NCI-H748 treated with DMSO at 0.1 percent for 48 hours (cell line): ENCODE results near the gene KAZALD1.

ENCODE experiments used
- DNase-seq: peaks from one replicate; lab custom pipeline; 2025; lab: John Stamatoyannopoulos, UW

Gene KAZALD1, protein sequence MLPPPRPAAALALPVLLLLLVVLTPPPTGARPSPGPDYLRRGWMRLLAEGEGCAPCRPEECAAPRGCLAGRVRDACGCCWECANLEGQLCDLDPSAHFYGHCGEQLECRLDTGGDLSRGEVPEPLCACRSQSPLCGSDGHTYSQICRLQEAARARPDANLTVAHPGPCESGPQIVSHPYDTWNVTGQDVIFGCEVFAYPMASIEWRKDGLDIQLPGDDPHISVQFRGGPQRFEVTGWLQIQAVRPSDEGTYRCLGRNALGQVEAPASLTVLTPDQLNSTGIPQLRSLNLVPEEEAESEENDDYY

DNA sequence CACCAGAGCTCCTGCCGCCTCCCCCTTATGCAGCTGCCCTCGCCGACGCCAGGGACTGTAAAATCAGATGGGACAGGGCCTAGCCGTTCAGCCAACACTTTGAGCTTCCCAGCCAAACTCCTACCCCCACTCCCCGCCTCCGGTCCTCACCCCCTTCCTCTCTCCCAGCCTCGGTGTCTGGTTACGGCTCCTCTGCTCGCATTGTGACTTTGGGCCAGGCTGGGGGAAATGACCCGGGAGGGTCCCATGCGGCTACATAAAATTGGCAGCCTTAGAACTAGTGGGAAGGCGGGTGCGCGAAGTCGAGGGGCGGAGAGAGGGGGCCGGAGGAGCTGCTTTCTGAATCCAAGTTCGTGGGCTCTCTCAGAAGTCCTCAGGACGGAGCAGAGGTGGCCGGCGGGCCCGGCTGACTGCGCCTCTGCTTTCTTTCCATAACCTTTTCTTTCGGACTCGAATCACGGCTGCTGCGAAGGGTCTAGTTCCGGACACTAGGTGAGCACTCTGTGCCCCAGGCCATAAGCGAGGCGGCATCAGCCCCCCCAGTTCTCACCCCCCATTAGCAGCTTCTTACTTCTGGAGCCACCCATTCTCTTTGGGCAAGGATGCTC, at the start of gene KAZALD1:
Gene KAZALD1, plus strand, starts transcription at position 366 of the 608 bp plus-strand sequence. CDS start 604 bp downstream, outside the sequence.
- DNase-seq: no peak

DNA sequence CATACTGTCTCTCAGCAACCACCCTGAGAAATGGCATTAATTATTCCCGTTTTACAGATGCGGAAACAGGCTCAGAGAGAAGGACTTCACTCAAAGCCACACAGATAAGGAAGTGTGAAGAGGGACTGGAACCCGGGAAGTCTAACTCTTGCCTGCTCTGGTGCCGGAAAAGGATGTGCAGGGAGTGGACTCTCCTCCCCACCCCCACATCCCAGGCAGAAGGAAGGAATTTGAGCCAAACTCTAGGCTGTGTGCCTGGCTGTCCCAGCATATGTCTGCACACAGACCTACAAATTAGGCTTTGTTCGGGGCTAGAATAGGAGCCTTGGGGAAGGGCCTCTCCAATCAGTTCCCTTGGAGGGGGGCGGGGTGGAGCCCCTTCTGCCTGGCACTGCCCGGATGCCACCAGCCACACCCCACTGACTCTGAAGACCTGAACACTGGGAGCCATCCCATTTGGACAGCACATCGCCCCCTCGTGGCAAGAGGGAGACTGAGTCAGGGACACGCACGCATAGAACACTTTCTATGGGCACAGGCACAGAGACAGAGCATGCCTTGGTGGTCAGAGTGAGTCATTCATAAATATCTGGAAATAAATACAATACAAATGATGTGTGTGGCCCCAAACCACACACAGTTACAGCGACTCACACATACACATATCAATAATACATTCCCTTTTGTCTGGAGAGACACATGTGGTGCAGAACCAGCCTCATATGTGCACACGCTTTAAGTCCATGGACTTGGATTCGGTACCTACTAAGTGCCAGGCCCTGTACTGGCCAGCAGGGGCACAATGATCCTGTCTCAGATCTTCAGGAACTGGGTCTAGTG, 49.0 kb upstream of the KAZALD1 start:
- peak; percentile 71 for DNase-seq

DNA sequence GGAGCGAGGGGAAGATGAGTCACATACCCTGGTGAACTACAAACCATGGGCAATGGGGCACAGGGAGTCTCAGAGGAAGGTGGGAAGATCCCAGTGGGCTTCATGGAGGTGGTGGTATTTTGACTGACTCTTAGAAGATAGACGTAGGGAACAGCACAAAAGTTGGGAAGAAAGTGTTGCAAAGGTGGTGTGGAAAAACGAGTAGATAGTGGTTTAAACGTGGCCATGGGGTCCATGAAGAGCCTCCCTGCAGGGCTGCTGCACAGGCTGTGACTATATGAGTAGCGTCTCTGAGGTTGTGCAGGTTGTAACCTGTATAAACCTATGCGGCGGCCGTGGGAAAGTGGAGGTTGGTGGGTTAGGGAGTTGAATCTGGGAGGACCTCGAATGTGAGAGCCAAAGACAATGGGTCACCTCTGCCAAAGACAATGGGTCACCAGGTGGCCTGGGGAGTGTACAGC, 48.4 kb upstream of the KAZALD1 start:
- DNase-seq: no peak

DNA sequence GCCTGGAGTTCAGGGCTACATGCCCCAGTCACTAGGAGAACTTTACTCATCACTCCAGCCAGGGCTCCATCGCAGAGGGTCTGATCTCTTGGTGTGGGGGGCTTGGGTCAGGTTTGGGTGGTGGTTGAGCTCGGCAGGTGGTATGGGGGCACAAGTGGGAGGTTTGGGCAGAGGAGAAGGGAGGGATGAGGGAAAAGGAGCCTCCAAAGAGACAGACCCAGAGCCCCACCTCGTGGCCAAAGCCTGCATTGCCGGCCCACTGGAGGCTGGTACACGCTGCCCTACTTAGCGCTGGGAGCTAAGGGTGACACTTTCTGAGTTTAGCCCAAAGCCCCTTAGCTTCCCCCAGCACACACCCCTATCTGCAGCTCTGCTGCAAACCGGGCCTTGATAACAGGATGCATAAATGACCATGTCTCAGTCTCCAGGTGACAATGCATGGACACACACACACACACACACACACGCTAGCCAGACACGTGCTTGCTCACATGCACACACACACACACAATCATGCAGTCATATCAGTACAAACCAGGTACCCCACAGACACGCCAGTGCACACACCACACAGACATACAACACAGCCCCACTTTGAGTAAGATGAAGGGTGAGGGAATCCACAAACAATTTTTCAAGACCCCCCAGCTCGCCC, 47.4 kb upstream of the KAZALD1 start:
- peak; percentile 9 for DNase-seq

DNA sequence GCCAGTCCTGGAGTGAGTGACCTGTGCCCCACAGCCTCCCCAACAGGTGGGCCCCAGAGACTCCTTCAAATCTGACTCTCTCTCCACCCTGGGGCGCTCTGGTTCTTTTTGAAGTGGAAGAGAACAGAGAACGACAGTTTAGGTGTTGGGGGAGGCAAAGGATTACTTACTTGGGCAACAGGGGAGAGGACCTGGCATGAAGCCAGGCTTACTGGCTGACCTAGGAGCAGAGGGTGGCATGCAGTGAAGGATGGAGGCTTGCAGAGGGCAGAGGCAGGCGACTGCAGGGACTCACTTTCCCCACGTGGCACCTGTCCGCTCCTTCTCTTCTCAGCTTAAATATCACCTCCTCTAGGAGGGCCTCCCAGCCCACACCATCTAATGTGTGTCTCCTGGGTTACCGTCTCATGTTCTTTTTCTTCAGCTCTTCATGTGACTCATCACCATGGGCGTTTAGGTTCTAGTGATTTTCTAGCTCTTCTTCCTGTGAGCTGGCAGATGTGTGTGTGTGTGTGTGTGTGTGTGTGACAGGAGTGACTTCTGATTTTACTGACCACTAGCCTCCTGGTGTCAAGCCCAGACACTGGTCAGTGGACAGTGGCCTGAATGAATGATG, 46.7 kb upstream of the KAZALD1 start:
- no peak for DNase-seq

DNA sequence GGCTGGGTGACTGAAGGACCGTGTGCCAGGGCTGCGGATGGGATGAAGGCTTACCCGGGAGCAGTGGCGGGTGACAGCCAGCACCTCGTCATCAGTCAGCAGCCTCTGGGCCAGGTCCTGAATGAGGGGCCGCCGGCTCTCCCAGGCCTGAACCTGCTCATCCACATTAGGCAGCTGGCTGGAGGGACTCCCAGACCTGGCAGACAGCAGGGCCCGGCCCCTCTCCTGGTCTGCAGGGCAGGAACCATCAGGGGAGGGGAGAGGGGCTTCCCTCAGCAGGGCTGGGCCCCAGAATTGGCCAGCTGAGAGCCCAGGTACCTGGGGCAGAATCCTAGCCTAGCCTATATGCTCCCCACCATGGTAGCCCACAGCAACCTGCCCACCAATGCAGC, 46.2 kb upstream of the KAZALD1 start:
- DNase-seq: no peak

DNA sequence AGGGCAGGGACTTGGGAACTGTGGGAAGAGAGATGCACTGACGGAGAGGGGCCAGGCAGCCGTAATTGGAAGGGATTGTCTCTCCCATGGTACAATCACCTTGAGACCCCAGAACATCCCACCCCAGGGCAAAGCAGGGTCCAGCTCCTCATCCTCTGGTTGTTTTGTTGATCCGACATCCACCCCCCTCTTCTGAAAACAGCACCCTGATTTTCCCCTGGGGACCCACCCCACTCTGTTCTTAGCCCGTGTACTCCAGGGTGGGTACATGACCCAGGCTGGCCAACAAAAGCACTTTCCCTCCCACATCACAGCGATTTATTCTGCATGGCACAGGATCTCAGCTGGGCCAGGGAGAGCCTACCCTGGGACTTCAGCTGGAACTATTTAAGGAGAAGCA, 45.0 kb upstream of the KAZALD1 start:
- no peak for DNase-seq

DNA sequence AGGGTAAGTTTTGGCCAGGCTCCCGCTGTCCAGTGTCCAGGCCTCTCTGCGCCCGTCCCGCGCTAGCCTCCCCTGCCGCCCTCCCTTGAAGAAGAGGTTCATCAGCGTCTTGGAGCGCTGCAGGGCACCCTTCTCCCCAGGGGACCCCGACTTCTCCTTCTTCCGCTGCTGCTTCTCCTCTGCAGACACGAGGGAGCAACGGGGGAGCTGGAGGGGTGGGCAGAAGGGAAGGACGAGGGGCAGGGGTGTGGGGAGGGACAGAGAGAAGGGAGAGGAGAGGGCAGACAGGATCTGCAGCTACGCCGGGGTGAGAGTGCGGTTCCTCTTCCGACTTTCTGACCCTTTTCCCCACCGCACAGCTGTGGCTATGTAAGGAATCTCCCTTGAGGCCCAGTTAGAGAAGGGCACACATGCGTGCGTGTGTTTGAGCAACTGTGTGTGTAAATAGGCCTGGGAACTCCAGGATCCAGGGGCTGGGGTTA, 43.6 kb upstream of the KAZALD1 start:
- no peak for DNase-seq

DNA sequence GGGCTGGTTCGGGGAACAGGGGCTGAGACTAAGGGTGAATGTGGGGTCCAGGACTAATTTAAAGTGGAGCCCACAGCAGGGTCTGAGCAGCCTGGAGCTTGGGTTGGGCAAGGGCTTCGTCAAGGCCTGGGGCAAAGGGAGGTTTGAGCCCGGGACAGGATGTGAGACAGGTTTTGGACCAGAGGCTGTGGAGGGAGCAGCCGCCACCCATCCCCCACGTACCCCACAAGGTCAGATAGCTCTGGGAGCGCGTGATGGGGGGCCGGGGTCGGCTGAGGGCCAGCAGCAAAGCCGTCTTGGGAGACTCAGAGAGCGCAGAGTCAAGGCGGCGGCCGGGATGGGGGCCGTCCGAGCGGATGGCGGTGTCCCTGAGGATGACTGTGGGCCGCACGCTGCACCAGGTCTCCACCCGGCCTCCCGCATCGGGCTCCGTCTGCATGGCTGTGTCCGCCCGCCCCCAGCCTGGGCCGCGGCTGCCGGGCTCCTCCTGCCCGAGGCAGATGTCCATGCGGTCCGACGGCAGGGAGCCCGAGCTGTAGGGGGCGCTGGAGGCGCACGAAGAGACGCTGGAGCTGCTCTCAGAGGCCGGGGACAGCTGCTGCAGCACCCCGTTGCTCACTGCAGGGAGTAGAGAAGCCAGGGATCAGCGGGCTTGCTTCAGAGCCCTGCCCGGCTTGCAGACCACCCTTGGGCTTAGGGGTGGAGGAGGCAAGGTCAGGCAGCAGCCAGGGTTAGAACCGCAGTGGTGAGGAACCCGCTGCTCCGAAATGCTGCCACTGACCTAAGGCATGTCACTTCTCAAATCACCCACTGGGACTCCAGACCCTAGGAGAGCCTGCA, 43.0 kb upstream of the KAZALD1 start:
- DNase-seq: peak; percentile 44

DNA sequence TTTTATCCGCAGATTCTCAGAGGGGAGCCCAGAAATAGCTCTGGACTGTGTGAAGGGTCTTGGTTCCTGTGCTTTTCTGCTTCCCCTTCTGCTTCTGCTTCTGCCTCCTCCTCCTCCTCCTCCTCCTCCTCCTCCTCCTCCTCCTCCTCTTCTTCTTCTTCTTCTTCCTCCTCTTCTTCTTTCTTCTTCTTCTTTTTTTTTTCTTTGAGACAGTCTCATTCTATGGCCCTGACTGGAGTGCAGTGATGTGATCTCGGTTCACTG, 42.4 kb upstream of the KAZALD1 start:
- DNase-seq: no peak

DNA sequence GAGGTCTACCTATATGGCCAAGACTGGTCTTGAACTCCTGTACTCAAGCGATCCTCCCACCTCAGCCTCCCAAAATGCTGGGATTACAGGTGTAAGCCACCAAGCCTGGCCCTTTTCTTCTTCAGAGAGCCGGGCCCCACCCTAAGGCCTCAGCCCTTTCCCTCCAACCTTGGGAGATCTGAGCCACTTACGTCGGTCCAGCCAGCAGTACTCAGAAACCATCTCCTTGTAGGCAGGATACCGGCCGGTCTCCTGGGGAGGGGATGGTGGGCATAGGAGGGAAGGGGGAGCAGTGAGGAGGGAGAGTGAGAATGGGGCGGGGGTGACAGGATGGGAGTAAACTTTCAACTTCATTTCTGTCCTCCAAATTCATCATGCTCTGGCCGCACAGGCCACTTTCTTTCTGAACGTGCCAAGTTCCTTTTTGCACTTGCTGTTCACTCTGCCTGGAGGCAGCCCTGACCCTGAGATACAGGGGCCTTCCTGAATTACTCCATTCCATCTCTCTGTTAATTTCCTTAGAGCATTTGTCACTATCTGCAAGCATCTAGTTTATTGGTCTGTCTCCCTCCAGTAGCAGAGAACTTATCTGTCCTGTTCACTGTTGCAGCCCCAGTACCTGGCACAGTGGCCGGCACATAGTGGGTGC, 41.2 kb upstream of the KAZALD1 start:
- DNase-seq: no peak

DNA sequence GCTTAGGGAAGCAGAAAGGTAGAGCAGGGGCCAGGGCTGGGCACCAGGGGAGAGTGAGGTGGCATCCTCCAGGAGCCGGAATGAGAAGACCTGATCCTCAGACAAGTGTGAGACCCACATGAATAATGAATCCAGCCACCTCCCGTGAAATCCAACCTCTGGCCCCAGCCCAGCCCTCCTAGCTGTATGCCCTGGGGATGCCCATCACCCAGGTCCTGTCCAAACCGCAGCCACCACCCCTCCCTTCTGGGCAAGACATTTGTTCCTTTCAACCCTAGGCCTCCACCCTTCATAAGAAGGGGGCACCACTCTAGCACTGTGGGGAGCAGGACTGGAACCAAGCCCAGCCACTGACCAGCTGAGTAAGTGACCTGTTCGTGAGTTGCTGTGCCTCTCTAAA, 40.5 kb upstream of the KAZALD1 start:
- no peak for DNase-seq

DNA sequence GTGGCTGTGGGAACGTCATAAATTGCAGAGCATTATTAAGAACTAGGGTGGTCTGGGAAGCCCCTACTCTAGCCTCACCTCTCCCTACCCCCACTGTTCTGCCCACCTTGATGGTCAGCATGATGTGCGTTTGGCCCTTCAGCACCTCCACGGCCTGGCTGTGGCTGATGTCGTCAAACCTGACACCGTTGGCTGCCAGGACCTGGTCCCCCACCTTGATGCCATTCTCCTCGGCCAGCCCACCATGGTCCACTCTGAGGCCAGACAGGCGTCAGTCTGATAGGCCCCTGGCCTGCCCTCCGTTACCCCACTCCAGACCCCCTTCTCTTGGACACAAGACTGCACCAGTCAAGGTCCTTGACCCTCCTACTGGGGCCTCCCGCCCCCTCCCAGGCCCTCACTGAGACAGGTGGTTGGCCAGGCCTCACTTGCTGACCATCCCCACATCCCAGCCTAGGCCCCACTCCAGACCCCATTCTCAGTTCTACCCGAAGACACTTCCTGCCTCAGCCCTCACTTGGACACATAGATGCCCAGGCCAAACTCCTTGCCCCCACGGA, 40.0 kb upstream of the KAZALD1 start:
- DNase-seq: no peak

DNA sequence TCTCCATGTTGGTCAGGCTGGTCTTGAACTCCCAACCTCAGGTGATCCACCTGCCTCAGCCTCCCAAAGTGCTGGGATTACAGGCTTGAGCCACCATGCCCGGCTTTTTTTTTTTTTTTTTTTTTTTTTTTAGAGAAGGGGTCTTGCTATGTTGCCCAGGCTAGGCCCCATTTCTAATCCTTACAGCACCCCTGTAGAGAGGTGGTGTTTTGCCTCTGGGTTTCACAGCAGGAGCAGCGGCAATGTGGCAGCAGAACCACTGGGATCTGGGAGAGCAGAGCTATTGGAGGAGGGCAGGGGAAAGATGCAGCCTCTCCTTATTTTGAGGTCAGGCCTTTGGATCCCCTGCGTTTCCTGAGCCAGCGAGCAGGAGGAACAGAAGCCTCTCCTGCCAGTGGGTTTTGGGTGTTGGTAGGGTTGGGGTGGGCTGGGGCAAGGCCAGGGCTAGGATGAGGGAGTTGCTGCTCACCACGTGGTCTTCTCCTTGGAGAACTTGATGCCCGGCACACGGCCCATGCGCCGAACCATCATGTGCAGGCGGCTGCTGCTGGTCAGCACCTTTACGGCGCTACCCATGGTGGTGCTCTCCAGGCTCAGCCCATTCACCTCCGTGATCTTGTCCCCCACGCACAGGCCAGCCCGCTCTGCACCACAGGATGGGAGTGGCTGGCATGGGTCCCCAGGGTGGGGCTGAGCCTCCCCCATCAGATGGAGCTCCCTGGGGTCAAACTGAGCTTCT, 38.7 kb upstream of the KAZALD1 start:
- no peak for DNase-seq

DNA sequence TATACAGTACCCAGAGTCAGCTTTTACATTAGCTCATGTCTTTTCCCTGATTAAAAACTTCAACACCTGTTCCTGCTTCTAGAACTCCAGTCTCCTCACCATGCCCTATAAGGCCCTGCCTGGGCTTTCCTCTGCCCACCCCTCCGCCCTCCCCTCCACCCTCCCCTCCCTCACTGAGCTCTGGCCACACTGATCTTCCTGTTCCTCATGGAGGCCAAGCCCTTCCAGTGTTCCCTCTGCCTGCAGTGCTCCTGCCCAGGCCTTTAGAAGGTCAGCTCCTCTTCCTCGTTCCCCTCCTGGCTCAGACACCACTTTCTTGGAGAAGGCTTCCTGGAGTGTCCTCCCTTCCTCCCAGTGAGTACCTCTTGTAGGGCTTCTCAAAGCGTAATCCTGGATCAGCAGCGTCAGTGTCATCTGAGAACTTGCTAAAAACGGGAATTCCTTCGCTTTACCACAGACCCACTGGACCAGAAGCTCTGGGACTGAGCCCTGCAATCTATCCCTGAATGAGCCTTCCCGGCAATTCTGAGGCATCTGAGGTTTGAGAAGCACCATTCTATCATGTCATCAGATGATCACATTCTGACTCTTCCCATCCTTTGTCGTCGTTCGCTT, 34.6 kb upstream of the KAZALD1 start:
- DNase-seq: no peak

DNA sequence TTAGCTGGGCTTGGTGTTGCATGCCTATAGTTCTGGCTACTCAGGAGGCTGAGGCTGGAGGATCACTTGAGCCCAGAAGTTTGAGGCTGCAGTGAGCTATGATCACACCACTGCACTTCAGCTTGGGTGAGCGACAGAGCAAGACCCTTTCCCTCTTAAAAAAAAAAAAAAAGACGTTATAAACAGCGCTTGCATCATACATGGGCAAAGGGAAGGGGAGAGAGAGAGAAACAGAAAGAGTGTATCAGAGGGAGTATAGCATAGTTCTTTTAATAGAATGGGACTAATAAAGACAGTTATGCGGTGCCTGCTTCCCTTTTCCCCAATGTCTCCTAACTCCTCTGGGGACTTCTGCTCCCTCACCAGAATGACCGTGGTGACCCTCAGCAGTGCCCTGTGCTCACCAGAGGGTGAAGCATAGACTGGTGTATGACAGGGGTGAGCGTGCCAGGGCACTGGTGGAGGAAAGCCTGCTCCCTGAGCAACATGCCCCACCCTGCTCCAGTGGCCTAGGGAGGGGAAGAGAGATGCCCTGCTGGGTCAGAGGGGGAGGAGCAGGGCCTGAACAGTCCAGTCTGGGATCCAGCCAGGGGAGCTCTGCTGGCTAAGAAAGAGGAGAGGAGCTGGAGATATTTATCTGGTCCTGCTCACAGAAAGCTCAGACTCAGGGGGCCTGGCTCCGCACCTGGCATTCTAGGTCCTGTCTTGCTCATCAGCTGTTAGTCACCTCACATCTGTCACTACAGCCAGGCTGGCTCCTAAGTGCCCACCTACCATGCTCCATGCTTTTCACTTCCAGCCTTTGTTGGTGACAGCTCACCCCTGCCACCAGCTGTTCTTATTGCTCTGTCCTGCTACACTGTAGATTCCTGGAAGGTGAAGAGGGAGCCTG, 33.1 kb upstream of the KAZALD1 start:
- no peak for DNase-seq

DNA sequence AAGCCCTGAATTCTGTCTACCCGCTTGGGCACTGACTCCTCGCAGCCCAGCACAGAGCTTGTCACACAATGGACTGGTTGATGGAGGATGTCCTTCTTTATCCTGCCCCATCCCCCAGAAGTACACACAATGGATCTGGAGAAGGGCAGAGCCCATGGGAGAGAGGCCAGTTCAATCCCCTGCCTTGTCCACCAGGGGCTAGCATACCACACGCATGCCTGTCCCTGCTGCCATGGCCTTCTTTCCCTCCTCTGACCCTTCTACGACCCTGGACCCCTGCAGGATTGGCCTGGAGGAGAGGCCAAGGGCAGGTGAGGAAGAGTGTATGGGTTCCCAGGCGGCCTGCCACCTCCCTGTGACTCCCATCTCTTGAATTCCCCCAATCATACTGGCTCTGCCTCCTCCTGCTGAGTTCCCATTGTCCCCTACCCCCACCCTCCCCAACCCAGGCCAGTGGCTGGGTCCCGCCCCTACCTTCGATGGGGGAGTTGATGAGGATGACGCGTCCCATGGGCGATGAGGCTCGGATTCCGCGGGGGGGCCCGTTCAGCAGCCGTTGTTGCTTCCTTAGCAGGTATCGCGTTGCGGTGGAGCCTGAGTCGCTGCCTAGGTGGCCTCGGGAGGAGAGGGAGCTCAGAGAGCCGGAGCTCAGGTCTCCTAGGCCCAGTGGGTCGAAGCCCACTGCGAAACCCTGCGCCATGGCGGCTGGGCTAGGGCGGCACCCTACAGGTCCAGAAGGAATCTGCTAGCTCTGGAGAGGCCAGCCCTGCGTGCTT, 32.1 kb upstream of the KAZALD1 start:
- no peak for DNase-seq
